Activated CD4-positive, alpha-beta T cell treated with anti-CD3 and anti-CD28 coated beads for 48 hours (primary cell): Measurements from ENCODE around the gene RNF41.
A peak's percentile ranks its signal among the peaks of the same experiment; 100 is the strongest.
"Not testable (repeated sequence)": the region's sequence is repeated elsewhere in the genome, so short reads cannot be mapped to it uniquely, and the experiment has no call there.

Experiments
- DNase-seq: peaks from one replicate; pipeline ENCODE4 v3.0.0-alpha.2; 2020

RNF41 gene

DNA sequence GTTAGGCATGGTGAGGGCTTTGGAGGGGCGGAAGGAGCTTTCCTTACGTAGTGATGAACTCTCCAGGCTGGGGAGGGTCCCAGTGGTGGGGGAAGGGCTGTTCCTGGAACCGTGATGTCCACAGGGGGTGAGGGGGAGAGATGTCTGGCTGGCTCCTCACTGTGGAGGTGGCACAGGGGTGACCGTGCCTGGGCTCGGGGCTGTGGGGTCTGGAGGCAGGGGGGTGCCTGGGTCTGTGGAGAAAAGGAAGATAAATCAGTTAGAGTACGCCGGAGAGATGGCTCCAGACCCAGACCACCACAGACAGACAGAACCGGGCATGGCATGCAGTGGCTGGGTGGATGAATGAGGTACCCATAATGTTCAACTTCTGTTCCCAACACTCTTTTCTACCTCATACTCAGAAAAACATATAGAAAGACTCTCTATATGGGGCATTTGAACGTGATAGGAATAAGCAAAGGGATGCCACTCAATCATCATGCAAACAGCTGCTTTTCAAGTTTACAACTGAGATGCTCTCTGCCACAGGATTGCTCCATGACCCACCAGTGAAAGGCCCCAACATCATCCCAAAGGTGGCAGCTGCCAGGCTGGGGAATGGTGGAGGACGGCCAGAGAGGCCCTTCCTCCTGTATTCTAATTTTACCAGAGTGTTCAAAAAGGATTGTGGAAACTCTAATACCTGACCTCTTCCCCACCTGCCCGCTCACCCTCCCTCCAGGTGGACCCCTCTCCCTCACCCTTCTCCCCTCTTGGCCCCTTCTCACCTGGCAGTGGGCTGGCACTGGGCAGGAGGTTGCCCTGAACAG is 58.0 kb downstream of the RNF41 start:
- no peak for DNase-seq

DNA sequence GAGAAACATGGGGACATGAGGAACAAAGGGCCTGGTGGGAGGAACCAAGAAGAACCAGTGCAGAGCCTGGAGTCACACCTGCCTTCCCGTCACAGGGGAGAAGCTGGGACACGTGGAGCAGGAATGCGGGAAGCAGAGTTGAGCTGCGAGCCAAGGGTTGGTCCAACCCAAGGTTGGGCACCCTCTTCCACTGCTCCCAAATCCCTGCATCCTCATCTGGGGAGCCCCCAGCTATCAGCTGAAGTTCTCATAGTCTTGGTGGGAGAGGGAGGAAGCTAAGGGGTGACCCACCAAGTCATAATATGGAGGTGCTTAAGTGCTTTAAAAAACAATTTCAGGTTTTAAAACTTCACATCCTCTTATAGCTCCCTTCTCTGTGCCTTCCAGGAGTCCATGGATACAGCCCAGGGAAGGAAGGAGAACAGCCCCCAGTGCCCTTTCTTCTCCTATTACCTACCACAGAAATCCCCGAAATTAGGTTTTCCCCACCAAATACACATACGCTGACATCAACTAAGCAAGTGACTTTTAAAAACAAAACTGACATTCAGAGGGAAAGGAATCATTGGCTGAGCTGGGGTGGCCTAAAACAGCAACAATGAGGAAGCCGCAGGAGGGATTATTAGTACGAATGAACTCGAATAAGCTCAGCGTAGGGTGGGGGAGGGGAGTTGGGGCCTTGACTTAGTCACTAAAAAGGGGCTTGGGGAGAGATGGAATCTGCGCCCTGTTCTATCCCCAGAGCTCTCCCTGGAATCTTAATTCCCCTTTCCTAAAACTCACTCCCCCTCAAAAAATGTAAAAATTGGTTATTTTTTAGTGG is 59.0 kb downstream of the RNF41 start:
- DNase-seq: no peak

DNA sequence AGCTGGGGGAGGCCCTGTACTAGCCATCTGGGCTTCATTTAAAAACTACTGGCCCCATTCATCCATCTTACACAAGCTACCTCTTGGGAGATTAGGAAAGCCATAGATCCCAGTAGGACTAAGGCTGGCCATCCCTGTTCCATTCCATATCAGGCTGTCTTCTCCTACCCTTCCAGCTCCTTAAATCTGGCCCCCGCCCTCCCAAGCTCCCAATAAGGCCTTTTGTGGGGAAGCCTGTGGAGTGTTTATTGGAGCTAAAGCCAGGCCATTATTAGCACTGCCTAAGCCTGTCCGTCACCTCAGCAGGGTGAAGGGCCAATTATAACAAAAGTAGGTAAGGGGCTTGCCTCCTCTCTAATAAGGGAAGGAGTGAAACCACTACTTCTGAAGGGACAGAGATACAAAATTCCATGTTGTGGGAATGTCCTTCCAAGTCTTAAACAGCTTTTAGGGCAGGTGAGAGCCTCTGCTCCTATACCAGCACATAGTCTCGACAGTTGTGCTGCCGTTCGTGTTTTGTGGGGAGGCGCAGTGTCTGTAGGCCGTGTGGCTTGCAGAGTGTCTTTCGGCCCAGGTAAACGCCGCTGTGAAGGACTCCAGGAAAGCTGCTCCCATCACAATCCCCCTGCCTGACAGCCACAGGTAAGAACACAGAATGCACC is 59.9 kb downstream of the RNF41 start:
- no peak for DNase-seq

DNA sequence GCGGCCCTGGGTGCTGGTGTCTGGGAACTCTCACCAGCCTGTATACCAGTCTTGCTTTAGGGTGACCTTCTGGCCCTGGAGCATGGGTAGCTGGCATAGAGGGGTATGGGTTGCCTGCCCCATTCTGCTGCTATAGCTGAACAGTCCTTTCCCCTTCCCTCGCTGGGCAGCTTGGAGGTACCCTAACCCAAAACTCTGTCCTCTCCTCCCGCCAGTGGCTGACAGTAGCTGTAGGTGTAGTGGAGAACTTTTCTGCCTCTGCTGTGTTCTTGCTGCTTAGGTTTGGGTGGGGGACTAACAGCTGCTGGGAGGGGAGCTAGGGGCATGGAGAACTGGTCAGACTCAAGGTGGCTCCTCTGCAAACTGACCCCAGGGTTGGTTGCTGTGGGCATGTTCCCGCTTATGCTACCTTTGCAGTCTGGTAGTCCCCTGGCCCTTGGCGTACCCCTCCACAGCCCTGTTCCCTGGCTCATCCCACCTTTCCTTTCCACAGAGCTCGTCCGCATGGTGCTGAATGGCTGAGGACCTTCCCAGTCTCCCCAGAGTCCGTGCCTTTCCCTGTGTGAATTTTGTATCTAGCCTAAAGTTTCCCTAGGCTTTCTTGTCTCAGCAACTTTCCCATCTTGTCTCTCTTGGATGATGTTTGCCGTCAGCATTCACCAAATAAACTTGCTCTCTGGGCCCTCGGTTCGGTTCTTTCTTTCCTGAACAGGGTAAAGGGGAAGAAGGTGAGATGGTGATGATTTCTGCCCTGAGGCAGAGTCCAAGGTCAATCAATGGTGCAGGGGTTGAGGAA is 60.6 kb downstream of the RNF41 start:
- DNase-seq: no peak

DNA sequence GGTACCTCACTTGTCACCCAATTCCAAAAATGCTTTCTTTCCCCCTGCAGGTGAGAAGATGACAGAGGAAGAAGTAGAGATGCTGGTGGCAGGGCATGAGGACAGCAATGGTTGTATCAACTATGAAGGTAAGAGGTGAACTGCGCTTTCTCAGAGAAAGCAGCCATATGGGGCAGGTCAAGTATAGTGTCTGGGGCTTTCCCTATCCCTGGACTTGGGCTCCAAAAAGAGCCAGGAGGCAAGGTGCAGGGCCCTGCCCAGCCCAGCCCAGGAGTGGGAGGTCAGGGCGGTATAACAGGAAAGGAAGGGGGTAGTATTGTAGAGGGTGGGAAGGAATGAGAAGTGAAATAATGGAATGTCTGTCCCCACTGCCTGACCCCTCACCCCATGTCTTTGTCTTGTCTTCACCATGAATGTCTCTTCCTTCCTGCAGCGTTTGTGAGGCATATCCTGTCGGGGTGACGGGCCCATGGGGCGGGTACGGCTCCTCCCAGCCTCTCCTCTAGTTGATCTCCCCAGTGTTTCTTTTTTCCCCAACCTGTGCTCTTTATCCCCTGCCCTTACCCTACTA is 61.4 kb downstream of the RNF41 start:
- DNase-seq: peak; percentile 73

DNA sequence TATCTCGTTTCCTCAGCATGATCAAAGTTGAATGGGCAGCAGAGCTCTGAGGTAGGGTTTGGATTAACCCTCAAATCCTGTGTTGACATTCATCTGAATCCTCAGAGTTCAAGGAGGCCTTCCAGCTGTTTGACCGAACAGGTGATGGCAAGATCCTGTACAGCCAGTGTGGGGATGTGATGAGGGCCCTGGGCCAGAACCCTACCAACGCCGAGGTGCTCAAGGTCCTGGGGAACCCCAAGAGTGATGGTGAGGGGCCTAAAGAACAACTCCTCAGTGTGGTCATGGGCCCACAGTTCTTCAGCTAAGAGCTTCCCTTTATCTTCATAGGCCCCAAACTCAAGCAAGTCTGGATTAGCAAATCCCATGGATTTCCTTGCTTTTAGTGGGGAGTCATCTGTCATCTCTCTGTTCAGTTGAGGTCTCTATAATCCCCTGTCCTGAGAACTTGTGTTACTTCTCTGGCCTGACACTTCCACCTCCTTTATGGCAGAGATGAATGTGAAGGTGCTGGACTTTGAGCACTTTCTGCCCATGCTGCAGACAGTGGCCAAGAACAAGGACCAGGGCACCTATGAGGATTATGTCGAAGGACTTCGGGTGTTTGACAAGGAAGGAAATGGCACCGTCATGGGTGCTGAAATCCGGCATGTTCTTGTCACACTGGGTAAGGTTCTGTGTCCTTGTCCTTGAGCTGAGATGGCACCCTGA is 62.1 kb downstream of the RNF41 start:
- DNase-seq: no peak

DNA sequence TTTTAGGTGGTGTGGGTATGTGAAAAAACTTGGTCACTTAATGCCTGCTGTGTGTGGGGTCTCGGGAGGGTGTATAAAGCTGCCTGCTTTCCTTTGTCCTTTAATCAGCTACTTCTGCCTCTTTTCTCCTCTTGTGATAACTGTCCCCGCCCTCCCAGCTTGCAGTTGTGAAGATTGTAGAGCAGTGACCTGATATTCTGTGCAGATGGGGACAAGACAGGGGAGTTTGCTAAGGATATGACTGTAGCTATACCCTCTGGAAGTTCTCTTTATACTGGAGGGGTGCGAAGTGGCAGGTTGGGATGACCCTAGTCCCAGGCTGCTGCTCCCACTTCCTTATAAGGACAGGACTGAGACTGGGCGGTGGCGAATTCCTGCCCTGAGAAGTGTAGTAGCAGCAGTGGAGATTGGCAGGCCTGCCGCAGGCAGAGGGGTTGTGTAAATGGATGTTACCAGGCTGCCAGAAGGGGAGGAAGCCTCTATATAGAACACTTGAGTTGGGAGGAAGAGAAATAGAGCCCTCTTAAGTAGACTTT is 62.7 kb downstream of the RNF41 start:
- peak; percentile 38 for DNase-seq

DNA sequence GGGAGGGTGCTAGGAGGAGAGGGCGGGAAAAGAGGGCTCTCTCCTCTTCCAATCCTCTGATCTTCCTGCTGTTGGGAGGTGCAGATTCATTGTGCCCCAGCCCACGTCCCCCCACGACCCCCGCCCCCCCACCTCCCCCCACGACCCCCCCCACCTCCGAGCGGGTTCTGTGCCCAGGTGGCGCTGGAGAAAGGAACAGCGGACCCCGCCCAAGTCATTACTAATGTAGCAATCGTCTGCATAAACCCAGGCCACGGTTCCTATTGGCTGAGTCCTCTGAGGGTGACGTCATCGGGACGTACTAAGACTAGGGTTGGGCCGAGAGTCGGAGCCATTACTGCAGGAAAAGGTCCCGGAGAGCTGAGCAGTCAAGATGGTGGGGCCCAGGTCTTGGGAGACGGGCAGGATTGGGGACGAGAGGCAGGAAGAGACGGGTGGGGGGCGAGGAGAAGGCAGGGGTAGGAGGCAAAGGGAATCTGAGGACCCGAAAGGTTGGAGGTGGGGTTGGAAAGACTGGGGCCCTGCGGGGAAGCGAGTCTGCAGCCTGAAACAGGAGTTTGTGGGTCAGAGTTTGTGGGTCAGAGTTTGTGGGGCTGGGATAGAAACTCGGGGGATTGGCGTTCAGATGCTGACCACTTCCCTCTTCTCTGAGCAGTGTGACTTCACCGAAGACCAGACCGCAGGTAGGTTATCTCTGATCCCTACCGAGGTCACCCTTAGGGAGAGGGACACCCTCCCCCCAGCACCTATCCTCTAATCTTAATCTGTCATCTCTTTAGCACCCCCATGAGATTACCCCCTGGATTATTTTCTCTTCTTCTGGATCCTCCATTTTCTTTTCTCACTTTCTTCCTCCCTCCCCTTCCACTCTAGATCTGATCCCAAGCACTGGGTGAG is 63.4 kb downstream of the RNF41 start, which contains the start of gene MYL6:
Gene MYL6, plus strand, starts transcription at position 331 of the 897 bp plus-strand sequence. Its CDS starts 43 bp downstream, at position 374.
- peak; percentile 95 for DNase-seq

DNA sequence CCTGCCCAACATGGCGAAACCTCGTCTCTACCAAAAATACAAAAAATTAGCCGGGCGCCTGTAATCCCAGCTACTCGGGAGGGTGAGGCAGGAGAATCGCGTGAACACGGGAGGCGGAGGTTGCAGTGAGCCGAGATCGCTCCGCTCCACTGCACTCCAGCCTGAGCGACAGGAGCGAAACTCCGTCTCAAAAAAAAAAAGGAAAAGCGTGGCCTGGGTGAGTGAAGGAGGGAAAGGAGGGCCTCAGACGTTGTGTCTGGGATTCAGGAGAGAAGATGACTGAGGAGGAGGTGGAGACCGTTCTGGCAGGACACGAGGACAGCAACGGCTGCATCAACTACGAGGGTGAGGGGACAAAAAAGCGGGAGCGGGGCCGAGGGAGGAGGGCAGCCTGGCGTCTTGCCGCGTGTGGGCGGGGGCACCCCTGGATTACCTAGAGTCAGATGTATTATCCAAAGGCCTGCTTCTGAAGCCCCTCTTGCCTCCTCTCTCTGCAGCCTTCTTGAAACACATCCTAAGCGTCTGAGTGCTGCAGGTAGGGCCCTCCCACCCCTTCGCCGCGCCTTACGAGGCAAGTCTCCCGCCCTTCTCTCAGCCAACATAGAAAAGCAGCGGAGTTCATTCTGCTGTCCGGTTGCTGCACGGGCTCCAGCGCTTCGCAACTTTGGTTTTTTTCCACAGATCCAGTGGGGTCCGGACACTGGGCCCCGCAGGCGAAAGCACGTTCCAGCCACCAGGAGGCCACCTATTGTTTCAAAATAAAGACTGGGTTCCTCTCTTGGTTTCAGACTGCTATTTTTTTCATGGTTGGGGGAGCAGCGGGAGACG is 64.3 kb downstream of the RNF41 start:
- peak; percentile 75 for DNase-seq

DNA sequence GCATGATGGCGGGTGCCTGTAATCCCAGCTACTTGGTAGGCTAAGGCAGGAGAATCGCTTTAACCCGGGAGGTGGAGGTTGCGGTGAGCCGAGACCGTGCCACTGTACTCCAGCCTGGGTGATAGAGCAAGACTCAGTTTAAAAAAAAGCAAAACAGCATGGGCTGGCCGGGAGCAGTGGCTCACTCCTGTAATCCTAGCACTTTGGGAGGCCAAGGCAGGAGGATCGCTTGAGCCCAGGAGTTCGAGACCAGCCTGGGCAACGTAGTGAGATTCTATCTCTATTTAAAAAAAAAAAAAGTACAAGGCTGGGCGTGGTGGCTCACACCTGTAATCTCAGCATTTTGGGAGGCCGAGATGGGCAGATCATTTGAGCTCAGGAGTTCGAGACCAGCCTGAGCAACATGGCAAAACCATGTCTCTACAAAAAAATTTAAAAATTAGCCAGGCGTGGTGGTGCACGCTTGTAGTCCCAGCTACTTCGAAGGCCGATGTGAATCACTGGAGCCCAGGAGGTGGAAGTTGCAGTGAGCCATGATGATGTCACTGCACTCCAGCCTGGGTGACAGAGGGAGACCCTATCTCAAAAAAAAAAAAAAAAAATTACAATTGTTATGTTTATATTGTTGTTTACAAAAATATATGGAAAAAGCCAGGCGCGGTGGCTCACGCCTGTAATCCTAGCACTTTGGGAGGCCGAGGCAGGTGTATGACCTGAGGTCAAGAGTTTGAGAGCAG is 65.1 kb downstream of the RNF41 start:
- DNase-seq: not testable (repeated sequence)

DNA sequence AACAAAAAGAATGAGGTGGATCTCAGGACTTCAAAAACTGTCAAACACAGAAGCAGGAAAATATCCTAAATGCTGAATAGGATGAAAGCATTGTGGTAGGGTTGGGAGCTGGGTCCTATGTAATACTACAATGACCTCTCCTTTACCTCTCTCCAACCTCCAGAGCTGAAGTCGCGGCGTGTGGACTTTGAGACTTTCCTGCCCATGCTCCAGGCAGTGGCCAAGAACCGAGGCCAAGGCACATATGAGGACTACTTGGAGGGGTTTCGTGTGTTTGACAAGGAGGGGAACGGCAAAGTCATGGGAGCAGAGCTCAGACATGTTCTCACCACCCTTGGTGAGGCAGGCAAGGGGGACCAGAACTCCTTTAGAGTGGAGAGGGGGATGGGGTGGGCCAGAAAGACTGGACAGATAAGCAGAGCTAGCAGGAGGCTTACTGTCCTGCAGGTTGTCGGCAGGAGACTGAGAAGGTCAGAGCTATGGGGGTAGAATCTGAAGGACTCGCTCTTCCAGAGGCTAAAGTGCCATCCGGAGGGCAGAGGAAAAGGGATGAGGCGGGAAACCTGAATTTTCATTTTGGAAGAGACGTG is 66.4 kb downstream of the RNF41 start:
- no peak for DNase-seq

DNA sequence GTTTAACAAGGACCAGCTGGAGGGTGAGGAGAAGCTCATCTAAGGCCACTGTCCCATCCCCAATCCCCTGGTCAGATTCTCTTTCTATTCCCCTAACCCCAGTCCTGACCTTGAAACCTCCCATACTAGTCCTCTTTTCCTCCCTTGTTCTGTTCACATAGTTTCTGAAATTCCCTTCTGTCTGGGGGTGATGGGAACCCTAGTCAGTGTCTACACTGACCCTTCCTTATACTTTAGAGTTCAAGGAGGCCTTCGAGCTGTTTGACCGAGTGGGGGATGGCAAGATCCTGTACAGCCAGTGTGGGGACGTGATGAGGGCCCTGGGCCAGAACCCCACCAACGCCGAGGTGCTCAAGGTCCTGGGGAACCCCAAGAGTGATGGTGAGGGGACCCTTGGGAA is 66.9 kb downstream of the RNF41 start:
- no peak for DNase-seq

DNA sequence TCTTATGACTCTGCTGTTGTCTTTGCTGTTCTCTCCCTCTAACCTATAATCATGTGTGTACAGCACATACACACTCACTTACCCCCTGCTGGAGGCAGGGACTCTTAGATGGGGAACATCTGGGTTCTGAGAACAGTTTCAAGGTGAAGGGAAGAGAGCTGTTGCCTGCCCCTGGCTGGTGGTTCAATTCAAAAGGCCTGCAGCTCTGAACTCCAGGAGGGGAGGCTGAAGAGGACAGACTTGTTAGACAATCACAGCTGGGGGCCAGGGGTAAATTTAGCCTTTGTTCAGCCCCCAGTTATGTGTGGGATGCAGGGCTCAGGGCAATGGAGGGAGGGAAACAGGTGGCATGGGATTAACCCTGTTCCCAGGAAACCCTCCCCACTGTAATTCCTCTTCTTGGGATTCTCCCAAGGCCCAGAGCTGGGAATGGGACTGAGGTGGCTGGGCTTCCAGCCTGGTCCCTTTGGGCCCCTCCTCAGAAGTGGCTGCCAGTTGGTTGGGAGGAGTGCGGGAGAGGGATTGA is 67.4 kb downstream of the RNF41 start:
- DNase-seq: no peak

DNA sequence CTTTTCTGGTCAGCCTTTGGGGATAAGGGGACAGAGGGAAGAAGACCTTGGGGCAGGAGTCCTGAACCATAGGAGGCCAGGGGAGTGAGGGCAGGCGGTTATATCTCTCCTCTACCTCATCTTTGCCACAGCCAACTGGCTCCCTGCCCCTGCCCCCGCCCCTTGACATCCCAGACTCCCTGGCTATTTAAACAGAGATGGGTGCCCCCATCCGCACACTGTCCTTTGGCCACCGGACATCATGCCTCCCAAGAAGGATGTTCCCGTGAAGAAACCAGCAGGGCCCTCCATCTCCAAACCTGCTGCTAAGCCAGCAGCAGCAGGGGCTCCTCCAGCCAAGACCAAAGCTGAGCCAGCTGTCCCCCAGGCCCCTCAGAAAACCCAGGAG is 68.0 kb downstream of the RNF41 start:
- no peak for DNase-seq

DNA sequence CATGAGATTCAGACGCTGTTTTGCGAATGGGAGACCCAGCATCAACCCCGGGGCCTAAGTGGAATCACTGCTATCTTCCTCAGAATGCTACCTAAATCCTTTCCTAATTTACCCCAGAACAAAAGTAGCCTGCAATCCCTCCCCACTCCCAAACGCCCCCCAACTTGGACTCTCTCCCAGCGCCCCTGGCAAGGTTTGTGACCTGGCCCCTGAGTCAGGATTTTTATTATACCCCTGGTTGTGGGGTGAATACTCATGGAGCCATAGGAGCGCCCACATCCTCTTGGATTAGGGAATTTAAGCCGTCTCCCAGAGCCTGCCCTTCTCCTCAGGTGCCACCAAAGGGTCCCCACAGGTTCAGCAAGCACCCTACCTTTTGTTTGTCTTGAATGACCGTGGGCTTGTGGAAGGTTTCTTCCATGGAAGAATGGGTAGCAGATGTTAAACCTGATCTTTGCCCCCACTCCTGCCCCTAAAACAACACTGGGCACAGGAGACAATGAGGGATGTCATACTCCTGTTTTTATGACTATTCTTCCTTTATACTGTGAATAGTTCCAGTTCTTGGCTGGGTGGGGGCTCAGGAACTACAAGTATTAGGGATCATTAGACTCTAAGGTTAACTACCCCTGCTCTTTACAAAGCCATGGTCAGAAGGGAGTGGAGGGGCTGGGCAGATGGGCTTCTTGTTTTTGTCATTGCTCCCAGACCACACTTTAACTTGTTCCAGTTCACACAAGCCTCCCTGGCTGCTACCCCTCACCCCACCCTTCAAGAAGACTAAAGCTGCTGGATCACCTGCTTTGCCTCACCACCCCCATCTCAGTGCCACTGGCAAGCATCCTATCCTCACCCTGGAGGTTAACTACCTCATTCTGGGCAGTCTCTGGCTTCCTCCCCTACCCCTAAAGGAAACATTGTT is 68.7 kb downstream of the RNF41 start:
- DNase-seq: no peak
